ENCODE measurements around the gene AKAP9.
"Not testable (repeated sequence)": the region's sequence is repeated elsewhere in the genome, so short reads cannot be mapped to it uniquely, and the experiment has no call there.

AKAP9 gene

GRCh38 chr7:91945476-91945875 lies 4.8 kb downstream of the AKAP9 start:
- DNase-seq (ENCODE audit: low read depth in 1 of 2, low spot score in 1 of 2): no peak

GRCh38 chr7:91946549-91946948 lies 5.9 kb downstream of the AKAP9 start:
- no peak for DNase-seq (ENCODE audit: low read depth in 1 of 2, low spot score in 1 of 2)

- no peak for DNase-seq (ENCODE audit: low read depth in 1 of 2, low spot score in 1 of 2)
These were observed 7.3 kb downstream of the AKAP9 start for GRCh38 chr7:91947948-91948347.

GRCh38 chr7:91949221-91950009 lies 8.8 kb downstream of the AKAP9 start:
- no peak for DNase-seq (ENCODE audit: low read depth in 1 of 2, low spot score in 1 of 2)

GRCh38 chr7:91953618-91954017 lies 13.0 kb downstream of the AKAP9 start:
- DNase-seq (ENCODE audit: low read depth in 1 of 2, low spot score in 1 of 2): no peak

- not testable (repeated sequence) for DNase-seq (ENCODE audit: low read depth in 1 of 2, low spot score in 1 of 2)
These were observed 15.8 kb downstream of the AKAP9 start for GRCh38 chr7:91956464-91956863.

GRCh38 chr7:91957232-91957631 lies 16.6 kb downstream of the AKAP9 start:
- DNase-seq (ENCODE audit: low read depth in 1 of 2, low spot score in 1 of 2): no peak

- DNase-seq (ENCODE audit: low read depth in 1 of 2, low spot score in 1 of 2): no peak
These were observed 17.2 kb downstream of the AKAP9 start for GRCh38 chr7:91957823-91958222.

- no peak for DNase-seq (ENCODE audit: low read depth in 1 of 2, low spot score in 1 of 2)
These were observed 18.4 kb downstream of the AKAP9 start for GRCh38 chr7:91959023-91959422.

GRCh38 chr7:91961816-91962215 lies 21.2 kb downstream of the AKAP9 start:
- DNase-seq (ENCODE audit: low read depth in 1 of 2, low spot score in 1 of 2): no peak

- DNase-seq (ENCODE audit: low read depth in 1 of 2, low spot score in 1 of 2): no peak
These were observed 21.8 kb downstream of the AKAP9 start for GRCh38 chr7:91962419-91962818.

- DNase-seq (ENCODE audit: low read depth in 1 of 2, low spot score in 1 of 2): not testable (repeated sequence)
These were observed 26.9 kb downstream of the AKAP9 start for GRCh38 chr7:91967513-91967912.

- DNase-seq (ENCODE audit: low read depth in 1 of 2, low spot score in 1 of 2): no peak
These were observed 33.0 kb downstream of the AKAP9 start for GRCh38 chr7:91973639-91974038.

- no peak for DNase-seq (ENCODE audit: low read depth in 1 of 2, low spot score in 1 of 2)
These were observed 33.4 kb downstream of the AKAP9 start for GRCh38 chr7:91974066-91974465.

- no peak for DNase-seq (ENCODE audit: low read depth in 1 of 2, low spot score in 1 of 2)
These were observed 36.1 kb downstream of the AKAP9 start for GRCh38 chr7:91976743-91977142.

GRCh38 chr7:91979590-91979989 lies 38.9 kb downstream of the AKAP9 start:
- DNase-seq (ENCODE audit: low read depth in 1 of 2, low spot score in 1 of 2): no peak

GRCh38 chr7:91982352-91982751 lies 41.7 kb downstream of the AKAP9 start:
- DNase-seq (ENCODE audit: low read depth in 1 of 2, low spot score in 1 of 2): not testable (repeated sequence)

GRCh38 chr7:91988213-91988612 lies 47.6 kb downstream of the AKAP9 start:
- DNase-seq (ENCODE audit: low read depth in 1 of 2, low spot score in 1 of 2): no peak

GRCh38 chr7:91993976-91994375 lies 53.3 kb downstream of the AKAP9 start:
- DNase-seq (ENCODE audit: low read depth in 1 of 2, low spot score in 1 of 2): no peak

- DNase-seq (ENCODE audit: low read depth in 1 of 2, low spot score in 1 of 2): no peak
These were observed 54.9 kb downstream of the AKAP9 start for GRCh38 chr7:91995391-91996105.

- DNase-seq (ENCODE audit: low read depth in 1 of 2, low spot score in 1 of 2): no peak
These were observed 59.2 kb downstream of the AKAP9 start for GRCh38 chr7:91999631-92000565.

All from activated CD4-positive, alpha-beta T cell treated with anti-CD3 and anti-CD28 coated beads, Interleukin-2, amount 50 U/mL, for 24 hours (primary cell).